WTC11 (cell line): Measurements from ENCODE around the gene TMEM271. TPM values are rescaled to one million over a fixed set of nuclear protein-coding genes. Genes with fewer than 3 reads are reported as not detected.

Source experiments
- ATAC-seq: fragments of 200-7000 bp; cut with Tn5 transposase; 2 replicates; pipeline ENCODE4 v1.10.0; 2021; ENCODE audit warnings: mild to moderate bottlenecking, moderate library complexity
- CTCF ChIA-PET: fragments of 300-600 bp; sonication (Branson Sonifier 250); formaldehyde crosslinking; loops from one replicate; lab custom pipeline; 2021; ENCODE audit warnings: antibody characterized with exemption; lab: Charles Lee
- POLR2A ChIA-PET: fragments of 350-600 bp; sonication (Branson Sonifier 250); formaldehyde crosslinking; loops from one replicate; lab custom pipeline; 2021; ENCODE audit warnings: antibody characterized with exemption; lab: Charles Lee
- DNase-seq: peaks from one replicate; pipeline ENCODE4 v3.0.0; 2021; ENCODE audit warnings: low spot score
- H3K27ac Mint-ChIP-seq: 2 replicates; pipeline ENCODE4 v1.8.0; 2021; ENCODE audit warnings: mixed read lengths
- H3K27me3 Mint-ChIP-seq: 2 replicates; pipeline ENCODE4 v1.8.0; 2021; ENCODE audit warnings: low read depth, mild to moderate bottlenecking, moderate library complexity, mixed read lengths
- H3K36me3 Mint-ChIP-seq: 2 replicates; pipeline ENCODE4 v1.8.0; 2021; ENCODE audit warnings: mixed read lengths
- H3K4me1 Mint-ChIP-seq: 2 replicates; pipeline ENCODE4 v1.8.0; 2022; ENCODE audit warnings: mixed read lengths
- H3K4me3 Mint-ChIP-seq: 2 replicates; pipeline ENCODE4 v1.8.0; 2021; ENCODE audit warnings: mild to moderate bottlenecking, moderate library complexity, mixed read lengths
- H3K9me3 Mint-ChIP-seq: 2 replicates; pipeline ENCODE4 v1.8.0; 2021; ENCODE audit warnings: mixed read lengths
- CREB1 ChIP-seq: sonication (generic); formaldehyde crosslinking; IDR thresholded peaks from 2 replicates; pipeline ENCODE4 v1.8.0; 2023; ENCODE audit warnings: mild to moderate bottlenecking, missing genetic modification reagents
- CREM ChIP-seq: sonication (generic); formaldehyde crosslinking; IDR thresholded peaks from 2 replicates; pipeline ENCODE4 v1.8.1; 2022; ENCODE audit warnings: mild to moderate bottlenecking, missing genetic modification reagents, moderate library complexity
- JUN ChIP-seq: sonication (generic); formaldehyde crosslinking; IDR thresholded peaks from 2 replicates; pipeline ENCODE4 v1.8.0; 2023; ENCODE audit warnings: mild to moderate bottlenecking, missing genetic modification reagents
- MYBL2 ChIP-seq: sonication (generic); formaldehyde crosslinking; IDR thresholded peaks from 2 replicates; pipeline ENCODE4 v1.8.1; 2023; ENCODE audit warnings: mild to moderate bottlenecking, moderate library complexity, missing genetic modification reagents
- NR2C2 ChIP-seq: sonication (generic); formaldehyde crosslinking; IDR thresholded peaks from 2 replicates; pipeline ENCODE4 v1.8.0; 2022; ENCODE audit warnings: mild to moderate bottlenecking, missing genetic modification reagents
- SMAD4 ChIP-seq: sonication (generic); formaldehyde crosslinking; IDR thresholded peaks from 2 replicates; pipeline ENCODE4 v1.8.0; 2022; ENCODE audit warnings: mild to moderate bottlenecking, missing genetic modification reagents
- ZNF219 ChIP-seq: sonication (generic); formaldehyde crosslinking; IDR thresholded peaks from 2 replicates; pipeline ENCODE4 v1.8.0; 2023; ENCODE audit warnings: missing genetic modification reagents, mild to moderate bottlenecking, borderline replicate concordance
- total RNA-seq: library from RNA; stranded (reverse); gene quantifications from 3 replicates; pipeline ENCODE4 v1.2.3, GENCODE V29; 2021
- TF ChIP-seq, protein P1 (sequence below): fragments of 250-450 bp; sonication (Bioruptor Pico); IDR thresholded peaks from 2 replicates; pipeline ENCODE4 v1.9.0; 2021; ENCODE audit warnings: moderate library complexity, mild to moderate bottlenecking, inconsistent platforms, borderline replicate concordance
- TF ChIP-seq, protein P2 (sequence below): sonication (generic); formaldehyde crosslinking; IDR thresholded peaks from 2 replicates; pipeline ENCODE4 v1.8.1; 2022; ENCODE audit warnings: mild to moderate bottlenecking, missing genetic modification reagents, moderate library complexity, borderline replicate concordance
- TF ChIP-seq, protein P3 (sequence below): fragments of 250-450 bp; sonication (Bioruptor Pico); IDR thresholded peaks from 2 replicates; pipeline ENCODE4 v1.9.0; 2021; ENCODE audit warnings: mild to moderate bottlenecking
- TF ChIP-seq, protein P4 (sequence below): sonication (generic); formaldehyde crosslinking; conservative IDR thresholded peaks from 2 replicates; pipeline ENCODE4 v1.8.1; 2023; ENCODE audit warnings: mild to moderate bottlenecking, low read depth, missing genetic modification reagents, moderate library complexity
- TF ChIP-seq, protein P5 (sequence below): sonication (generic); formaldehyde crosslinking; IDR thresholded peaks from 2 replicates; pipeline ENCODE4 v1.8.1; 2022; ENCODE audit warnings: low read depth, mild to moderate bottlenecking, moderate library complexity, missing genetic modification reagents, borderline replicate concordance
- TF ChIP-seq, protein P6 (sequence below): sonication (generic); formaldehyde crosslinking; IDR thresholded peaks from 2 replicates; pipeline ENCODE4 v1.8.0; 2023; ENCODE audit warnings: mild to moderate bottlenecking, missing genetic modification reagents

TMEM271 gene
- total RNA-seq, 1 experiment from 2014 or later, result 0.31 TPM

DNA sequence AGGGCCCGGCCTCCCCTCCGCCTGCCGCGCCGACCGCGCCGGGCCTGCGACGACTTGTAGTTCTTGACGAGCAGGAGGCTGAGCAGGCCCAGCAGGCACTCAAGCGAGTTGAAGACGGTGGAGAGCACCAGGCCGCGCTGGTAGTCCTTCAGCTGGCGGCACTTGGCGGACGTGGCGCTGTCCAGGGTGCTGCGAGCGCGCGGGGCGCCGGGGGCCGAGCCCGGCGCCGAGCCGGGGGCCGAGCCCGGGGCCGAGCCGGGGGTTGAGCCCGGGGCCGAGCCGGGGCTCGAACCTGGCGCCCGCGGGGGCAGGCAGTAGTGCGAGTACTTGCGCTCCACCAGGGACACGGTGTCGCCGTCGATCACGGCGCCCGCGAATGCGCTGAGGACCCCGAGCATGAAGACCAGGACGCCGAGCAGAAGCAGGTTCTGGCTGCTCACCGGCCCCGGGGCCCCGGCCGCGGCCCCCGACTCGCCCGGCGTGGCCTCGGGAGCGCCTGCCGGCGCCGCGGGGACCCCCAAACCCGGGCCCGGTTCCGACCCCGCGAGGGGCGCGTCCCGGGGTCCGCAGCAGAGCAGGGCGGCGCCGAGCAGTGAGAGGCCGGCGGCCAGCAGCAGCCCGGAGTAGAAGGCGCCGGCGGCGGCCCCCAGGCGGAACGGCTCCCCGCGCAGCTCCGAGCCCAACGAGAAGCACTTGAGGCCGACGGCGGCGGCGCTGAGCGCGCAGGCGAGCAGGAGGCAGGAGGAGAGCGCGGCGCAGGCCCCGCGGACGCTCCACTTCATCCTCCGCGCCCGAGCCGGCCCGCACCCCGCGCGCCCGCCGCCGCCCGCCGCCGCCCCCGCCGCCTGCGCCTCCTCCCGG is 584 bp downstream of the TMEM271 start (continued):
- TF ChIP-seq, protein P1, sequence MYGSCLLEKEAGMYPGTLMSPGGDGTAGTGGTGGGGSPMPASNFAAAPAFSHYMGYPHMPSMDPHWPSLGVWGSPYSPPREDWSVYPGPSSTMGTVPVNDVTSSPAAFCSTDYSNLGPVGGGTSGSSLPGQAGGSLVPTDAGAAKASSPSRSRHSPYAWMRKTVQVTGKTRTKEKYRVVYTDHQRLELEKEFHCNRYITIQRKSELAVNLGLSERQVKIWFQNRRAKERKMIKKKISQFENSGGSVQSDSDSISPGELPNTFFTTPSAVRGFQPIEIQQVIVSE, result no peak
- TF ChIP-seq CREB1 (CRISPR knock-in tag), result no peak
- TF ChIP-seq MYBL2 (CRISPR knock-in tag), result peak; percentile 65; the same call in 1 of the 2 replicates

DNA sequence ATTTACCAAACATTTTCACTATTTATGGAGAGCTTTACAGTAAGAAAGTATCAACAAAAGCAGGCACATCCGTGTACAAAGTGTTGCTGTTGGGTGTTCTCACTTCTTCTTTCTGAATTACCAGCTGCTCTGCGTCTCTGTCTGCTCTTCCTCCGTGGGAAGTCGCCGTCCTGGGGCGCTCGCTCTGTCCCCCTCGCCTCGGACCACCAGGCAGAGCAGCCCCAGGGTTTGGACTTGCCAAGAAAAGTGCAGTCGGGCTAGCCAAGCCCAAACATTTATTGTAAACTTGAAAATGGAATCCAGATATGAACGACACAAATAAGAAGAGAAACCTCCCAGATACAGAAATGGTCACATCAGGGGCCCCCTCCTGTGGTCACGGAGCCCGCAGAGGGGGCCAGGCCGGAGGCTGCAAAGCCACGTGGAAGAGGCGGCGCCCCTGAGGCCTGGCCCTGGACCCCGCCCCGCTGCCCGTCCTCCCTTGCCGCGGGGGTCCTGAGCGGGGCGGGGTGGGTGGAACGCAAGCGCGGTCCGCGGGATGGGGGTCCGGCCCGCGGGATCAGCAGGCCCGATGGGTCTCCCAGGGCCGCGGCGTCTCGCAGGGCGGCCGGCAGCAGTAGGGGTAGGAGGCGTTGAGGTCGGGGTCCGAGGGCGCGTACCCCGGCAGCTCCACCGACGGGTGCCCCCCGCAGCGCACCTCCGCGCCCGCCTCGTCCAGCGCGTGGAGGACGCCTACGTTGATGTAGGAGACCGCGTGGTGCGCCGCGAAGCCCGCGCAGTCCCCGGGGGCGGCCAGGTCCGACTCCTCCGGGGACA is 1.5 kb downstream of the TMEM271 start:
- Mint-ChIP-seq H3K4me3 (peak overlapping the region; percentile 67), H3K27ac (no peak overlapping the region), H3K27me3 (peaks cover 75% of the 10 kb centered on the region), H3K36me3 (no peaks in the 10 kb centered on the region), H3K4me1 (peaks cover 20% of the 10 kb centered on the region)
- CTCF ChIA-PET, result no interaction called here
- POLR2A ChIA-PET, result no interaction called here
- ATAC-seq, result no peak
- TF ChIP-seq, protein P2, sequence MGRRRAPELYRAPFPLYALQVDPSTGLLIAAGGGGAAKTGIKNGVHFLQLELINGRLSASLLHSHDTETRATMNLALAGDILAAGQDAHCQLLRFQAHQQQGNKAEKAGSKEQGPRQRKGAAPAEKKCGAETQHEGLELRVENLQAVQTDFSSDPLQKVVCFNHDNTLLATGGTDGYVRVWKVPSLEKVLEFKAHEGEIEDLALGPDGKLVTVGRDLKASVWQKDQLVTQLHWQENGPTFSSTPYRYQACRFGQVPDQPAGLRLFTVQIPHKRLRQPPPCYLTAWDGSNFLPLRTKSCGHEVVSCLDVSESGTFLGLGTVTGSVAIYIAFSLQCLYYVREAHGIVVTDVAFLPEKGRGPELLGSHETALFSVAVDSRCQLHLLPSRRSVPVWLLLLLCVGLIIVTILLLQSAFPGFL, result no peak
- TF ChIP-seq NR2C2 (CRISPR knock-in tag) (no peak), CREM (CRISPR knock-in tag) (no peak), MYBL2 (CRISPR knock-in tag) (no peak; the same call in 1 of the 2 replicates), JUN (CRISPR knock-in tag) (no peak), SMAD4 (CRISPR knock-in tag) (no peak), ZNF219 (CRISPR knock-in tag) (no peak)
- TF ChIP-seq, protein P3, sequence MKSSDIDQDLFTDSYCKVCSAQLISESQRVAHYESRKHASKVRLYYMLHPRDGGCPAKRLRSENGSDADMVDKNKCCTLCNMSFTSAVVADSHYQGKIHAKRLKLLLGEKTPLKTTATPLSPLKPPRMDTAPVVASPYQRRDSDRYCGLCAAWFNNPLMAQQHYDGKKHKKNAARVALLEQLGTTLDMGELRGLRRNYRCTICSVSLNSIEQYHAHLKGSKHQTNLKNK (CRISPR knock-in tag), result no peak
- TF ChIP-seq, protein P4, sequence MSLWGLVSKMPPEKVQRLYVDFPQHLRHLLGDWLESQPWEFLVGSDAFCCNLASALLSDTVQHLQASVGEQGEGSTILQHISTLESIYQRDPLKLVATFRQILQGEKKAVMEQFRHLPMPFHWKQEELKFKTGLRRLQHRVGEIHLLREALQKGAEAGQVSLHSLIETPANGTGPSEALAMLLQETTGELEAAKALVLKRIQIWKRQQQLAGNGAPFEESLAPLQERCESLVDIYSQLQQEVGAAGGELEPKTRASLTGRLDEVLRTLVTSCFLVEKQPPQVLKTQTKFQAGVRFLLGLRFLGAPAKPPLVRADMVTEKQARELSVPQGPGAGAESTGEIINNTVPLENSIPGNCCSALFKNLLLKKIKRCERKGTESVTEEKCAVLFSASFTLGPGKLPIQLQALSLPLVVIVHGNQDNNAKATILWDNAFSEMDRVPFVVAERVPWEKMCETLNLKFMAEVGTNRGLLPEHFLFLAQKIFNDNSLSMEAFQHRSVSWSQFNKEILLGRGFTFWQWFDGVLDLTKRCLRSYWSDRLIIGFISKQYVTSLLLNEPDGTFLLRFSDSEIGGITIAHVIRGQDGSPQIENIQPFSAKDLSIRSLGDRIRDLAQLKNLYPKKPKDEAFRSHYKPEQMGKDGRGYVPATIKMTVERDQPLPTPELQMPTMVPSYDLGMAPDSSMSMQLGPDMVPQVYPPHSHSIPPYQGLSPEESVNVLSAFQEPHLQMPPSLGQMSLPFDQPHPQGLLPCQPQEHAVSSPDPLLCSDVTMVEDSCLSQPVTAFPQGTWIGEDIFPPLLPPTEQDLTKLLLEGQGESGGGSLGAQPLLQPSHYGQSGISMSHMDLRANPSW (CRISPR knock-in tag), result no peak
- TF ChIP-seq, protein P5, sequence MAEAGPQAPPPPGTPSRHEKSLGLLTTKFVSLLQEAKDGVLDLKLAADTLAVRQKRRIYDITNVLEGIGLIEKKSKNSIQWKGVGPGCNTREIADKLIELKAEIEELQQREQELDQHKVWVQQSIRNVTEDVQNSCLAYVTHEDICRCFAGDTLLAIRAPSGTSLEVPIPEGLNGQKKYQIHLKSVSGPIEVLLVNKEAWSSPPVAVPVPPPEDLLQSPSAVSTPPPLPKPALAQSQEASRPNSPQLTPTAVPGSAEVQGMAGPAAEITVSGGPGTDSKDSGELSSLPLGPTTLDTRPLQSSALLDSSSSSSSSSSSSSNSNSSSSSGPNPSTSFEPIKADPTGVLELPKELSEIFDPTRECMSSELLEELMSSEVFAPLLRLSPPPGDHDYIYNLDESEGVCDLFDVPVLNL, result no peak
- TF ChIP-seq, protein P6, sequence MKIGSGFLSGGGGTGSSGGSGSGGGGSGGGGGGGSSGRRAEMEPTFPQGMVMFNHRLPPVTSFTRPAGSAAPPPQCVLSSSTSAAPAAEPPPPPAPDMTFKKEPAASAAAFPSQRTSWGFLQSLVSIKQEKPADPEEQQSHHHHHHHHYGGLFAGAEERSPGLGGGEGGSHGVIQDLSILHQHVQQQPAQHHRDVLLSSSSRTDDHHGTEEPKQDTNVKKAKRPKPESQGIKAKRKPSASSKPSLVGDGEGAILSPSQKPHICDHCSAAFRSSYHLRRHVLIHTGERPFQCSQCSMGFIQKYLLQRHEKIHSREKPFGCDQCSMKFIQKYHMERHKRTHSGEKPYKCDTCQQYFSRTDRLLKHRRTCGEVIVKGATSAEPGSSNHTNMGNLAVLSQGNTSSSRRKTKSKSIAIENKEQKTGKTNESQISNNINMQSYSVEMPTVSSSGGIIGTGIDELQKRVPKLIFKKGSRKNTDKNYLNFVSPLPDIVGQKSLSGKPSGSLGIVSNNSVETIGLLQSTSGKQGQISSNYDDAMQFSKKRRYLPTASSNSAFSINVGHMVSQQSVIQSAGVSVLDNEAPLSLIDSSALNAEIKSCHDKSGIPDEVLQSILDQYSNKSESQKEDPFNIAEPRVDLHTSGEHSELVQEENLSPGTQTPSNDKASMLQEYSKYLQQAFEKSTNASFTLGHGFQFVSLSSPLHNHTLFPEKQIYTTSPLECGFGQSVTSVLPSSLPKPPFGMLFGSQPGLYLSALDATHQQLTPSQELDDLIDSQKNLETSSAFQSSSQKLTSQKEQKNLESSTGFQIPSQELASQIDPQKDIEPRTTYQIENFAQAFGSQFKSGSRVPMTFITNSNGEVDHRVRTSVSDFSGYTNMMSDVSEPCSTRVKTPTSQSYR, result no peak
- TF ChIP-seq, all 79 proteins: peak for 0
- DNase-seq, result peak; percentile 35
- H3K9me3 Mint-ChIP-seq, result no peaks in the 10 kb centered on the region
